HL-60 (cell line): Measurements from ENCODE around the gene FGFR2.

ENCODE experiments used
- DNase-seq, 2 experiments: peaks; one replicate each; pipeline ENCODE4 v3.0.0-alpha.2; 2010 to 2020; ENCODE audit warnings: low read depth in 1 of 2, low spot score in 1 of 2
- H3K27ac ChIP-seq: fragments of 250-450 bp; sonication (Bioruptor Pico); replicated peaks from 2 replicates; pipeline ENCODE4 v1.5.1; 2020; ENCODE audit warnings: mild to moderate bottlenecking, moderate library complexity
- H3K27me3 ChIP-seq: fragments of 250-450 bp; sonication (Bioruptor Pico); 2 replicates; pipeline ENCODE4 v1.5.1; 2021; ENCODE audit warnings: mild to moderate bottlenecking, moderate library complexity; ENCODE audit not compliant: insufficient read depth, poor library complexity, severe bottlenecking
- H3K4me3 ChIP-seq: replicated peaks from 2 replicates; pipeline ENCODE4 v1.5.1; 2011; ENCODE audit warnings: mild to moderate bottlenecking, control low read depth, low read length; ENCODE audit not compliant: insufficient read depth
- CTCF ChIP-seq: IDR thresholded peaks from one replicate; pipeline ENCODE4 v1.5.1; 2011; ENCODE audit warnings: low read length, control low read depth, inconsistent platforms; ENCODE audit not compliant: insufficient read depth
- GABPA ChIP-seq: IDR thresholded peaks from 2 replicates; pipeline ENCODE4 v1.6.1; 2012; ENCODE audit warnings: low read depth
- POLR2AphosphoS5 ChIP-seq: IDR thresholded peaks from 2 replicates; pipeline ENCODE4 v1.6.1; 2012; ENCODE audit warnings: low read depth
- SPI1 ChIP-seq: IDR thresholded peaks from 2 replicates; pipeline ENCODE4 v1.6.1; 2012; ENCODE audit warnings: low read depth, mild to moderate bottlenecking, borderline replicate concordance
- TF ChIP-seq, protein P1 (sequence below): IDR thresholded peaks from 2 replicates; pipeline ENCODE4 v1.6.1; 2012; ENCODE audit warnings: low read depth; ENCODE audit not compliant: insufficient replicate concordance

FGFR2 gene

DNA sequence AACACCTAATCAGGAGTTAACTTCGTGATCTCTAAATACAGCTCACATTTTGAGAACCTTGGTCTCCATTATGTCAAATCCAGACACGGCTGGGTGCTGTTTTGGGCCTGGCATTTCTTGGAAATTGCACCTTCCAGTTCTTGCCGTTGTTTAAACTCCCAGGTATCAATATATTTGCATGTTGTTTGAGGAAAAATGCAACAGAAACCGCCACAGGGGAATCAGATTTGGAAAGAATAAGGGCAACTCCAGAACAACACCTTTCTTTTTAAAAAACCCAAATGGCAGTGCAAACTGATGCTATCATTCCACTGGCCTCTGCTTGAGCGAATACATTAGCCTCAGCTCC lies 162.0 kb downstream of the FGFR2 start:
- Histone ChIP-seq H3K27me3 (peaks cover 3% of the 10 kb centered on the region), H3K4me3 (no peak overlapping the region), H3K27ac (no peak overlapping the region)
- TF ChIP-seq, protein P1, sequence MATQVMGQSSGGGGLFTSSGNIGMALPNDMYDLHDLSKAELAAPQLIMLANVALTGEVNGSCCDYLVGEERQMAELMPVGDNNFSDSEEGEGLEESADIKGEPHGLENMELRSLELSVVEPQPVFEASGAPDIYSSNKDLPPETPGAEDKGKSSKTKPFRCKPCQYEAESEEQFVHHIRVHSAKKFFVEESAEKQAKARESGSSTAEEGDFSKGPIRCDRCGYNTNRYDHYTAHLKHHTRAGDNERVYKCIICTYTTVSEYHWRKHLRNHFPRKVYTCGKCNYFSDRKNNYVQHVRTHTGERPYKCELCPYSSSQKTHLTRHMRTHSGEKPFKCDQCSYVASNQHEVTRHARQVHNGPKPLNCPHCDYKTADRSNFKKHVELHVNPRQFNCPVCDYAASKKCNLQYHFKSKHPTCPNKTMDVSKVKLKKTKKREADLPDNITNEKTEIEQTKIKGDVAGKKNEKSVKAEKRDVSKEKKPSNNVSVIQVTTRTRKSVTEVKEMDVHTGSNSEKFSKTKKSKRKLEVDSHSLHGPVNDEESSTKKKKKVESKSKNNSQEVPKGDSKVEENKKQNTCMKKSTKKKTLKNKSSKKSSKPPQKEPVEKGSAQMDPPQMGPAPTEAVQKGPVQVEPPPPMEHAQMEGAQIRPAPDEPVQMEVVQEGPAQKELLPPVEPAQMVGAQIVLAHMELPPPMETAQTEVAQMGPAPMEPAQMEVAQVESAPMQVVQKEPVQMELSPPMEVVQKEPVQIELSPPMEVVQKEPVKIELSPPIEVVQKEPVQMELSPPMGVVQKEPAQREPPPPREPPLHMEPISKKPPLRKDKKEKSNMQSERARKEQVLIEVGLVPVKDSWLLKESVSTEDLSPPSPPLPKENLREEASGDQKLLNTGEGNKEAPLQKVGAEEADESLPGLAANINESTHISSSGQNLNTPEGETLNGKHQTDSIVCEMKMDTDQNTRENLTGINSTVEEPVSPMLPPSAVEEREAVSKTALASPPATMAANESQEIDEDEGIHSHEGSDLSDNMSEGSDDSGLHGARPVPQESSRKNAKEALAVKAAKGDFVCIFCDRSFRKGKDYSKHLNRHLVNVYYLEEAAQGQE: no peak
- TF ChIP-seq SPI1: no peak
- no peak for DNase-seq

GRCh38 chr10:121435099-121435875 lies 163.0 kb downstream of the FGFR2 start:
- no peak overlapping the region for H3K4me3 ChIP-seq
- peaks cover 3% of the 10 kb centered on the region for H3K27me3 ChIP-seq
- TF ChIP-seq SPI1 (no peak), POLR2AphosphoS5 (no peak), CTCF (no peak), GABPA (no peak)
- TF ChIP-seq, protein P1: no peak
- H3K27ac ChIP-seq: no peak overlapping the region
- no peak for DNase-seq

- no peak for TF ChIP-seq POLR2AphosphoS5
- no peak for TF ChIP-seq CTCF
- TF ChIP-seq GABPA: no peak
- TF ChIP-seq, protein P1: no peak
- TF ChIP-seq SPI1: no peak
- no peak for DNase-seq
- H3K27me3 ChIP-seq: peaks cover 3% of the 10 kb centered on the region
- H3K4me3 ChIP-seq: no peak overlapping the region
- H3K27ac ChIP-seq: no peak overlapping the region
Observed at GRCh38 chr10:121433965-121434364, 164.3 kb downstream of the FGFR2 start.
